ENCODE results near the gene APOA5. TPM values are rescaled to one million over a fixed set of nuclear protein-coding genes. Genes with fewer than 3 reads are reported as not detected.

APOA5 gene
- total and polyA plus RNA-seq, 2 of the 13 experiments (the other 11 are each of a cell fraction or from before 2014, with no cell fraction given): 44.0 to 49.1 TPM

DNA sequence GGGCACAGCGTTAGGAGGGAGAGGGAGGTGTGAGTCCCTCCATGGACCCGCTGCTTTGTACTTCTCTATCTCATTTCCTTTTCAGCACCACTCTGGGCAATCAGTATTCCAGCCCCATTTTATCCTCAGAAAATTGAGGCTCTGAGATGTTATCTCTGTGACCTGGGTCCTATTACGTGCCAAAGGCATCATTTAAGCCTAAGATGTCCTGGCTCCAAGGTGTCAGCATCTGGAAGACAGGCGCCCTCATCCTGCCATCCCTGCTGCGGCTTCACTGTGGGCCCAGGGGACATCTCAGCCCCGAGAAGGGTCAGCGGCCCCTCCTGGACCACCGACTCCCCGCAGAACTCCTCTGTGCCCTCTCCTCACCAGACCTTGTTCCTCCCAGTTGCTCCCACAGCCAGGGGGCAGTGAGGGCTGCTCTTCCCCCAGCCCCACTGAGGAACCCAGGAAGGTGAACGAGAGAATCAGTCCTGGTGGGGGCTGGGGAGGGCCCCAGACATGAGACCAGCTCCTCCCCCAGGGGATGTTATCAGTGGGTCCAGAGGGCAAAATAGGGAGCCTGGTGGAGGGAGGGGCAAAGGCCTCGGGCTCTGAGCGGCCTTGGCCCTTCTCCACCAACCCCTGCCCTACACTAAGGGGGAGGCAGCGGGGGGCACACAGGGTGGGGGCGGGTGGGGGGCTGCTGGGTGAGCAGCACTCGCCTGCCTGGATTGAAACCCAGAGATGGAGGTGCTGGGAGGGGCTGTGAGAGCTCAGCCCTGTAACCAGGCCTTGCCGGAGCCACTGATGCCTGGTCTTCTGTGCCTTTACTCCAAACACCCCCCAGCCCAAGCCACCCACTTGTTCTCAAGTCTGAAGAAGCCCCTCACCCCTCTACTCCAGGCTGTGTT lies 37.2 kb upstream of the APOA5 start (continued):
- TF ChIP-seq ZNF205 (CRISPR knock-in tag; IDR thresholded peaks at IDR 0.05) (peak; percentile 83; the same call in 1 of the 2 replicates), MIER3 (CRISPR knock-in tag; IDR thresholded peaks at IDR 0.05; ENCODE audit: borderline replicate concordance) (peak; percentile 87; the same call in 1 of the 2 replicates), TCF12 (IDR thresholded peaks at IDR 0.05) (no peak), TCF12 (CRISPR knock-in tag; IDR thresholded peaks at IDR 0.05) (peak; percentile 54; the same call in 1 of the 2 replicates), JUND (CRISPR knock-in tag; IDR thresholded peaks at IDR 0.05) (peak; percentile 80), ZNF616 (CRISPR knock-in tag; IDR thresholded peaks at IDR 0.05; ENCODE audit: low read depth) (no peak), ZSCAN9 (CRISPR knock-in tag; IDR thresholded peaks at IDR 0.05; ENCODE audit: borderline replicate concordance) (peak; percentile 67; the same call in 1 of the 2 replicates)
- TF ChIP-seq, protein P1, sequence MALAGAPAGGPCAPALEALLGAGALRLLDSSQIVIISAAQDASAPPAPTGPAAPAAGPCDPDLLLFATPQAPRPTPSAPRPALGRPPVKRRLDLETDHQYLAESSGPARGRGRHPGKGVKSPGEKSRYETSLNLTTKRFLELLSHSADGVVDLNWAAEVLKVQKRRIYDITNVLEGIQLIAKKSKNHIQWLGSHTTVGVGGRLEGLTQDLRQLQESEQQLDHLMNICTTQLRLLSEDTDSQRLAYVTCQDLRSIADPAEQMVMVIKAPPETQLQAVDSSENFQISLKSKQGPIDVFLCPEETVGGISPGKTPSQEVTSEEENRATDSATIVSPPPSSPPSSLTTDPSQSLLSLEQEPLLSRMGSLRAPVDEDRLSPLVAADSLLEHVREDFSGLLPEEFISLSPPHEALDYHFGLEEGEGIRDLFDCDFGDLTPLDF (CRISPR knock-in tag; IDR thresholded peaks at IDR 0.05): no peak
- TF ChIP-seq, protein P2, sequence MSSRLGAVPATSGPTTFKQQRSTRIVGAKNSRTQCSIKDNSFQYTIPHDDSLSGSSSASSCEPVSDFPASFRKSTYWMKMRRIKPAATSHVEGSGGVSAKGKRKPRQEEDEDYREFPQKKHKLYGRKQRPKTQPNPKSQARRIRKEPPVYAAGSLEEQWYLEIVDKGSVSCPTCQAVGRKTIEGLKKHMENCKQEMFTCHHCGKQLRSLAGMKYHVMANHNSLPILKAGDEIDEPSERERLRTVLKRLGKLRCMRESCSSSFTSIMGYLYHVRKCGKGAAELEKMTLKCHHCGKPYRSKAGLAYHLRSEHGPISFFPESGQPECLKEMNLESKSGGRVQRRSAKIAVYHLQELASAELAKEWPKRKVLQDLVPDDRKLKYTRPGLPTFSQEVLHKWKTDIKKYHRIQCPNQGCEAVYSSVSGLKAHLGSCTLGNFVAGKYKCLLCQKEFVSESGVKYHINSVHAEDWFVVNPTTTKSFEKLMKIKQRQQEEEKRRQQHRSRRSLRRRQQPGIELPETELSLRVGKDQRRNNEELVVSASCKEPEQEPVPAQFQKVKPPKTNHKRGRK (CRISPR knock-in tag; IDR thresholded peaks at IDR 0.05): no peak
- TF ChIP-seq, protein P3, sequence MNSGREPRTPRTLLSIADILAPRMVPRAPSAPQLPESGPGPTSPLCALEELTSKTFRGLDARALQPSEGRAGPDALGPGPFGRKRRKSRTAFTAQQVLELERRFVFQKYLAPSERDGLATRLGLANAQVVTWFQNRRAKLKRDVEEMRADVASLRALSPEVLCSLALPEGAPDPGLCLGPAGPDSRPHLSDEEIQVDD (CRISPR knock-in tag; IDR thresholded peaks at IDR 0.05; ENCODE audit: borderline replicate concordance): no peak
- TF ChIP-seq, protein P4, sequence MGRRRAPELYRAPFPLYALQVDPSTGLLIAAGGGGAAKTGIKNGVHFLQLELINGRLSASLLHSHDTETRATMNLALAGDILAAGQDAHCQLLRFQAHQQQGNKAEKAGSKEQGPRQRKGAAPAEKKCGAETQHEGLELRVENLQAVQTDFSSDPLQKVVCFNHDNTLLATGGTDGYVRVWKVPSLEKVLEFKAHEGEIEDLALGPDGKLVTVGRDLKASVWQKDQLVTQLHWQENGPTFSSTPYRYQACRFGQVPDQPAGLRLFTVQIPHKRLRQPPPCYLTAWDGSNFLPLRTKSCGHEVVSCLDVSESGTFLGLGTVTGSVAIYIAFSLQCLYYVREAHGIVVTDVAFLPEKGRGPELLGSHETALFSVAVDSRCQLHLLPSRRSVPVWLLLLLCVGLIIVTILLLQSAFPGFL (CRISPR knock-in tag; IDR thresholded peaks at IDR 0.05): no peak
- TF ChIP-seq, protein P5, sequence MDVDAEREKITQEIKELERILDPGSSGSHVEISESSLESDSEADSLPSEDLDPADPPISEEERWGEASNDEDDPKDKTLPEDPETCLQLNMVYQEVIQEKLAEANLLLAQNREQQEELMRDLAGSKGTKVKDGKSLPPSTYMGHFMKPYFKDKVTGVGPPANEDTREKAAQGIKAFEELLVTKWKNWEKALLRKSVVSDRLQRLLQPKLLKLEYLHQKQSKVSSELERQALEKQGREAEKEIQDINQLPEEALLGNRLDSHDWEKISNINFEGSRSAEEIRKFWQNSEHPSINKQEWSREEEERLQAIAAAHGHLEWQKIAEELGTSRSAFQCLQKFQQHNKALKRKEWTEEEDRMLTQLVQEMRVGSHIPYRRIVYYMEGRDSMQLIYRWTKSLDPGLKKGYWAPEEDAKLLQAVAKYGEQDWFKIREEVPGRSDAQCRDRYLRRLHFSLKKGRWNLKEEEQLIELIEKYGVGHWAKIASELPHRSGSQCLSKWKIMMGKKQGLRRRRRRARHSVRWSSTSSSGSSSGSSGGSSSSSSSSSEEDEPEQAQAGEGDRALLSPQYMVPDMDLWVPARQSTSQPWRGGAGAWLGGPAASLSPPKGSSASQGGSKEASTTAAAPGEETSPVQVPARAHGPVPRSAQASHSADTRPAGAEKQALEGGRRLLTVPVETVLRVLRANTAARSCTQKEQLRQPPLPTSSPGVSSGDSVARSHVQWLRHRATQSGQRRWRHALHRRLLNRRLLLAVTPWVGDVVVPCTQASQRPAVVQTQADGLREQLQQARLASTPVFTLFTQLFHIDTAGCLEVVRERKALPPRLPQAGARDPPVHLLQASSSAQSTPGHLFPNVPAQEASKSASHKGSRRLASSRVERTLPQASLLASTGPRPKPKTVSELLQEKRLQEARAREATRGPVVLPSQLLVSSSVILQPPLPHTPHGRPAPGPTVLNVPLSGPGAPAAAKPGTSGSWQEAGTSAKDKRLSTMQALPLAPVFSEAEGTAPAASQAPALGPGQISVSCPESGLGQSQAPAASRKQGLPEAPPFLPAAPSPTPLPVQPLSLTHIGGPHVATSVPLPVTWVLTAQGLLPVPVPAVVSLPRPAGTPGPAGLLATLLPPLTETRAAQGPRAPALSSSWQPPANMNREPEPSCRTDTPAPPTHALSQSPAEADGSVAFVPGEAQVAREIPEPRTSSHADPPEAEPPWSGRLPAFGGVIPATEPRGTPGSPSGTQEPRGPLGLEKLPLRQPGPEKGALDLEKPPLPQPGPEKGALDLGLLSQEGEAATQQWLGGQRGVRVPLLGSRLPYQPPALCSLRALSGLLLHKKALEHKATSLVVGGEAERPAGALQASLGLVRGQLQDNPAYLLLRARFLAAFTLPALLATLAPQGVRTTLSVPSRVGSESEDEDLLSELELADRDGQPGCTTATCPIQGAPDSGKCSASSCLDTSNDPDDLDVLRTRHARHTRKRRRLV (CRISPR knock-in tag; IDR thresholded peaks at IDR 0.05): no peak
- TF ChIP-seq, protein P6, sequence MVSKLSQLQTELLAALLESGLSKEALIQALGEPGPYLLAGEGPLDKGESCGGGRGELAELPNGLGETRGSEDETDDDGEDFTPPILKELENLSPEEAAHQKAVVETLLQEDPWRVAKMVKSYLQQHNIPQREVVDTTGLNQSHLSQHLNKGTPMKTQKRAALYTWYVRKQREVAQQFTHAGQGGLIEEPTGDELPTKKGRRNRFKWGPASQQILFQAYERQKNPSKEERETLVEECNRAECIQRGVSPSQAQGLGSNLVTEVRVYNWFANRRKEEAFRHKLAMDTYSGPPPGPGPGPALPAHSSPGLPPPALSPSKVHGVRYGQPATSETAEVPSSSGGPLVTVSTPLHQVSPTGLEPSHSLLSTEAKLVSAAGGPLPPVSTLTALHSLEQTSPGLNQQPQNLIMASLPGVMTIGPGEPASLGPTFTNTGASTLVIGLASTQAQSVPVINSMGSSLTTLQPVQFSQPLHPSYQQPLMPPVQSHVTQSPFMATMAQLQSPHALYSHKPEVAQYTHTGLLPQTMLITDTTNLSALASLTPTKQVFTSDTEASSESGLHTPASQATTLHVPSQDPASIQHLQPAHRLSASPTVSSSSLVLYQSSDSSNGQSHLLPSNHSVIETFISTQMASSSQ (IDR thresholded peaks at IDR 0.05; ENCODE audit: low read depth): peak; percentile 41; the same call in 1 of the 2 replicates
- TF ChIP-seq, protein P6 (CRISPR knock-in tag; IDR thresholded peaks at IDR 0.05; ENCODE audit: borderline replicate concordance): peak; percentile 82

Data from HepG2 (cell line).